ENCODE measurements around the gene ITGB6. TPM values are rescaled to one million over a fixed set of nuclear protein-coding genes. Genes with fewer than 3 reads are reported as not detected.

ITGB6 gene
- total RNA-seq, 1 donor from 2014 or later, result 0.16 TPM

DNA sequence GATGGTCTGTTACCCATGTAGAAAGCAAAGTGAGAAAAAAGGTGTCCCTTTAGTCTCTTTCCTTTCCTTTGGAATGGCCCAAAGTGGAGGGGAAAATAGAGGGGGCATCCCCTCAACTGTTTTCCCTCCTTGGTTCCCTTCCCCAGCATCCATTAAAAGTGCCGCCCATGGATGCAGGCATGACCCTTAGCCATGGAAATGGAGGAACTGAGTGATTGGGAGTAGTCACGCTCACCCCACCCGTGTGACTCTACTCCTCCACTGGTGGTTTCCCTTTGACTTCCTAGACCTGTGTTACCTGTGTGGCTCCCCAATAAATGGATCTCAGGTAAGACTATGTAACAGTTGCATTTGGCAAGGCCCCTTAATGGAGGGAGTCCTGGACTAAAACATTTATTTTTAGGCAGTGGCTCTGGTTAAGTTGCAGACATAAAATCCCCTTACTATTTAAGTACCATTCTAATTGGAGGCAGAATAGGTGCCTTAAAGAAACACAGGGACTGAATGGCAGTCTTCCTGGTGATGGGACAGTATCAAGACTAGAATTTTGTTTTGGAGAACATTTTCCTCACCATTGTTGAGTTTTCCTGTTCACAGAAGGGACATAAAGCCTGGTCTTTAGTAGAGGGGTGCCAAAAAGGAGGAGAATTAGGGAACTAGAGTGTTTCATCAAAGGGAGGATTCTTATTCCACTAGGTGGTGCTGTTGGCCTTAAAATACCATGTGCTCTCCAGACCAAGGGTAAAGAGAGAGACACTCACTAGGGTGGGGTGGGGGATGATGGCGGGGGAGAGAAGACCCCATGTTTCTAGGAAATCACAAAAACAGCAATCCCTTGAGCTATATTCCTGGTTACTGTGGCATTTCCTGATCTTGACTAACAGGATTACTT lies 112.0 kb downstream of the ITGB6 start:
- DNase-seq, result no peak

GRCh38 chr2:160085662-160086061 lies 114.4 kb downstream of the ITGB6 start:
- no peak for DNase-seq

- DNase-seq, result no peak
These were observed 121.9 kb downstream of the ITGB6 start for GRCh38 chr2:160077912-160078810.

GRCh38 chr2:160076914-160077313 lies 123.2 kb downstream of the ITGB6 start:
- DNase-seq, result no peak

- no peak for DNase-seq
These were observed 123.8 kb downstream of the ITGB6 start for GRCh38 chr2:160076241-160076640.

DNA sequence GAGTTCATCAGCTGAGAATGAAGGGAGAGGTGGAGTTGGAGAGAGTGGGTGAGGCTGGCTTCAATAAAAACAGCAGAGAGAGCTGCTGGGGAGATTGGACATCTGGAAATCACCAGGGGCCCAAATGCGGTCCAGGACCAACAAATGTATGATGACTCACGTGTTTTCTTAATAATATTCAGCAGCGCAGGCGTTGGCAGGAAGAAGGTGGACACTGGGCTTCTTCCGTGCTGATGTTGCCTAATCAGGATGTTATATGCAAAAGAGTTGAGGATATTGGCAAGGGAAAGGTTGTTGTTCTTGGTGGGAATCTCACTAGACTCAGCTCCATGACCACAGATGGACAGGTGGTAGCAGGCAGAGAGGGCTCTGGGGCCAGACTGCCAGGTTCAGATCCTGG lies 124.9 kb downstream of the ITGB6 start:
- DNase-seq, result no peak

GRCh38 chr2:160073284-160073888 lies 126.7 kb downstream of the ITGB6 start:
- no peak for DNase-seq

DNA sequence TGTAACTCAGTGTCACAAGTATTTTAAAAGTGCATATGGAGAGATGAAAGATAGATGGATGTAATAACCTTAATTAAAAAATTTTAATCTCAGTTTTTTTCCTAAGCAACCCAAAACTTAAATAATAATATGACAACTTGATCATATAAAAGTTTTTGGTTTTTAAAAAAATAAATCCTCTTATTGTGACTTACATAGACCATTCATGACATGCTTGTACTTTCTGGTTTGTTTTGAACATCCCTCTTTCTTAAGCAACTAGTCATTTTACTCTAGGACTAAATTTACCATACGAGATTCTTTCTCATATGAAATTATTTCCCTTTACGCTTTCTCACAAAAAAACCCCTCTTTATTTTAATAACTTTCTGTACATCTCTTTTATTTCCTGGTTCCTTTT lies 131.2 kb downstream of the ITGB6 start:
- DNase-seq, result no peak

DNA sequence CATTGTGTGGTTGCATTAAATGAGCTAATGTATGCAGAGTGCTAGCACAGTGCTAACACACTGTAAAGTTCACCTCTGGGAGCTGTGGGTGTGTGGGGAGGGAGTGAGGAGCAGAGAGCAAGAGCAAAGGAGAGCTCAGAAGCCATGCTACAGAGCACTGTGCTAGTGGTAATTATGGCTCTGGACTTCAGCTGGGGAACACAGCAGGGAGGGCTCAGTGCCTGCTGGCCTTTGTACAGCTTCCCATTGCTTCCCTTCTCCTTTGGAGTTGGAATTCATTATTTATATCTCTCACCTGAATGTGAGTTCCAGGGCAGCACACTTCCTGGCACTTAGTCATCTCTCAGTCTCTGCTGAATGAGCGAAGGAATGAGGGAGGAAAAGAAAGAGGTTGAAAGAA lies 135.2 kb downstream of the ITGB6 start:
- no peak for DNase-seq

DNA sequence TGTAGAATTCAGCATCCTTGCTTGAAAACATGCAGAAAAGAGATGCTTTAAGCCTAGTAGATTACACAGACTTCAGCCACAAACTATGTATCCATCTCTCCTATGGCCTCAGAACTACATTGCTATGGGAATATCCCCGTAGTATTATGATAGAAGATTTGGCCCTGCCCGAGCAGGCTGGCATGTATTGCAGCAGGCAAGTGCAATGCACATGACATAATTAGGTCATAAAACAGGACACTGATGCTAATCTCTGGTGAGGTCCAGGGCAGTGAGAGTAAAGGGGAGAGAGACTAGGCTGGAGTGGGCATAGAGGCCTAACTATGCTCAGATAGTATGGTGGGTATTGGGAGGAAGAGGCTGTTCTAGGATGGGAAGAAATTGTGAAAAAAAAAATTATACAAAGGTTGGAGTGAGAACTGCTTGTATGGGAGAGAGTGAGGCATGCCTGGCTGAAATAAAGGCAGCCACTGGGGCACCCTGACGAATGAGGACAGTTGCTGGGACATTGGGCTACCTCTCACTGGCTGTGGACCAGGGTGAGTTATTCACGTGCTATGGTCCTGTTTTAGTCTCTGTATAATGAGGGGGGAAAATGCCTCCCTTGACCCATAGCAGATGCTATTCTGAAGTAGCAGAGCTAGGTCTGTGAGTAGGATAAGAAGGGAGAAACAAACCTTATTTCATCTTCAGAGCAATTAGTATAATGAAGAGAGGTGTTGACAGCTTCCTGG lies 136.0 kb downstream of the ITGB6 start:
- DNase-seq, result no peak

GRCh38 chr2:160063271-160063670 lies 136.8 kb downstream of the ITGB6 start:
- no peak for DNase-seq

- peak; percentile 51 for DNase-seq
These were observed 137.6 kb downstream of the ITGB6 start, which contains the start of gene PLA2R1 for GRCh38 chr2:160062292-160063005. Gene PLA2R1 (minus strand): TSS chr2:160062615. CDS start chr2:160062403, 212 bp downstream.

DNA sequence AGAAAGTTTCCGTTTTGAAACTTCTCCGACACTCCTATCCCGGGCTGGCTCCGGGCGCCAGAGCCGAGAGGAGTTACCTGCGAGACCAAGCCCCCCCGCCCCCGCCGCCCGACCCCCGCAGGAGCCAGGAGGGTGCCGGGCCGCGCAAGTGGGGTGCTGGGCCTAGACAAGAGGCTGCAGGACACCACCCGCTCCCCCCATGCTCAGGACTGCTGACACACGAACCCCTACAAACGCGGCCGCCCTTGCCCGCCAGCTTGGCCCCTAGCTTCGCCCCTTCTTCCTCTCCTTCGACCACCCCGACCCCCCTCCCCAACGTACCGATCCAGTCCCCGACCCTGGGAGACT lies 138.2 kb downstream of the ITGB6 start:
- no peak for DNase-seq

DNA sequence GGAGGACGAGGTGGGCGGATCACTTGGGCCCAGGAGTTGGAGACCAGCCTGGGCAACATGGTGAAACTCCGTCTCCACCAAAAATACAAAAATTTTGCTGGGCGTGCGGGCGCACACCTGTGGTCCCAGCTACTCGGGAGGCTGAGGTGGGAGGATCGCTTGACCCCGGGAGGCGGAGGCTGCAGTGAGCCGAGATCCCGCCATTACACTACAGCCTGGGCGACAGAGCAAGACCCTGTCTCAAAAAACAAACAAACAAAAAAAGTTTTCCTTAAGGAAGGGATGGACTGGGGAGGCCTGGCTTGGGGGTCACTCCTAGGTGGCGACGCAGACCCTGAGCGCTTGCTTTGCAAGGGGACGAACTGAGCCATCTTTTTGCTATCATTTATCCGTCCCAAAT lies 138.5 kb downstream of the ITGB6 start:
- no peak for DNase-seq

- DNase-seq, result no peak
These were observed 139.8 kb downstream of the ITGB6 start for GRCh38 chr2:160060297-160060696.

GRCh38 chr2:160057356-160057755 lies 142.7 kb downstream of the ITGB6 start:
- DNase-seq, result no peak

GRCh38 chr2:160055726-160056108 lies 144.4 kb downstream of the ITGB6 start:
- no peak for DNase-seq

DNA sequence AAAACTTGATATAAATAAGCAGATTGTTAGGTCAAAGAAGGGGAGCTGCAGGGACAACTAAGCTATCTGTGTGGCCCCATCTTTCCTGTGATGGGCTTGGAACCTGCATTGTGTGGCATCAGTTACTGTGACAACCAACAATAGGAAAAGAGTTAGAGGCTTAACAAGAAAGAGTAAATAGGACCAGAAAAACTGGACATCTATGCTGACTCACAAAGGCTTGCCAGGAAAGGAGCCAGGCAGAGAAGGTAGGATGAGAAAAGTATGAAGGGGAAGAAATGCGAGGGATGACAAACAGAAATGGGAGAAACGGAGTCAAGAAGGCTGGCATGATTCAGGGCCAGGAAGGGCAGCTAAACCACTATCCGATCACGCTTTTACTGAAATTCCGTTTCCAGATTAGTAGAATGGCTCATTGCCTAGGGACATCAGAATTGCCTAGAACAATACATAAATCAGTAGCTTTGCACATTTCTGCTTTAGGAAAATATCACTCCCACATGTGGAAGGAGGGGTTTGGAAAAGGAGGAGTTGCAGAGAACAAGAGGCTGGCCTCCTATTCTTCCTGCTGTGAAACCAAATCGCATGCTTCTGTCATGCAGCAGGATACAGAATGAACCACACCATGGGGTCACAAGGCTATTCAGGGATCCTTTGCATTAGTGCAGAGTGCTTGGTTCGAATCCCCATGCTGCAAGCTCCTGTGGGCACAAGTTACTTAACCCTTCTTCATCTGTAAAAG lies 144.9 kb downstream of the ITGB6 start:
- no peak for DNase-seq

- no peak for DNase-seq
These were observed 146.1 kb downstream of the ITGB6 start for GRCh38 chr2:160053946-160054345.

- DNase-seq, result no peak
These were observed 147.5 kb downstream of the ITGB6 start for GRCh38 chr2:160052531-160052930.

- no peak for DNase-seq
These were observed 148.7 kb downstream of the ITGB6 start for GRCh38 chr2:160051371-160051800.
